Left ventricle myocardium inferior (tissue), 1 donor: ENCODE measurements around the gene BRF1. TPM values are rescaled to one million over a fixed set of nuclear protein-coding genes. Genes with fewer than 3 reads are reported as not detected.
A peak's percentile ranks its signal among the peaks of the same experiment; 100 is the strongest.

Experiments
- DNase-seq: peaks from one replicate; pipeline ENCODE4 v3.0.0-alpha.2; 2020
- H3K27ac ChIP-seq: fragments of 200-600 bp; replicated peaks from 2 replicates; pipeline ENCODE4 v1.8.0; 2021
- H3K27me3 ChIP-seq: fragments of 200-600 bp; 2 replicates; pipeline ENCODE4 v1.8.0; 2021; ENCODE audit warnings: low read depth
- H3K36me3 ChIP-seq: fragments of 200-600 bp; 2 replicates; pipeline ENCODE4 v1.8.0; 2021
- H3K4me1 ChIP-seq: fragments of 200-600 bp; 2 replicates; pipeline ENCODE4 v1.8.0; 2021
- H3K4me3 ChIP-seq: fragments of 200-600 bp; 2 replicates; pipeline ENCODE4 v1.8.0; 2021; ENCODE audit warnings: mild to moderate bottlenecking, moderate library complexity
- H3K9me3 ChIP-seq: fragments of 200-600 bp; replicated peaks from 2 replicates; pipeline ENCODE4 v1.8.0; 2021
- intact Hi-C: fragments of 100-400 bp; cut with micrococcal nuclease; formaldehyde crosslinking; loops from one replicate; pipeline ENCODE4 v1.11.0; 2022
- total RNA-seq: library from RNA; stranded (reverse); fragmentation: NEBNext Ultra II Directional; extraction: Animal tissue kit (Norgen Biotek cat#: 25700); gene quantifications from one replicate; pipeline ENCODE4 v1.2.1, GENCODE V29; 2021
- TF ChIP-seq, protein P1 (sequence below): fragments of 200-600 bp; IDR thresholded peaks from 2 replicates; pipeline ENCODE4 v1.8.0; 2021; ENCODE audit warnings: antibody characterized with exemption, mild to moderate bottlenecking, borderline replicate concordance
- donor health status: DM: no; HTN: yes; CAD: no; lungs with severe emphysema.

Gene BRF1
- total RNA-seq, 1 donor from 2014 or later: 19.8 TPM

- TF ChIP-seq, protein P1, sequence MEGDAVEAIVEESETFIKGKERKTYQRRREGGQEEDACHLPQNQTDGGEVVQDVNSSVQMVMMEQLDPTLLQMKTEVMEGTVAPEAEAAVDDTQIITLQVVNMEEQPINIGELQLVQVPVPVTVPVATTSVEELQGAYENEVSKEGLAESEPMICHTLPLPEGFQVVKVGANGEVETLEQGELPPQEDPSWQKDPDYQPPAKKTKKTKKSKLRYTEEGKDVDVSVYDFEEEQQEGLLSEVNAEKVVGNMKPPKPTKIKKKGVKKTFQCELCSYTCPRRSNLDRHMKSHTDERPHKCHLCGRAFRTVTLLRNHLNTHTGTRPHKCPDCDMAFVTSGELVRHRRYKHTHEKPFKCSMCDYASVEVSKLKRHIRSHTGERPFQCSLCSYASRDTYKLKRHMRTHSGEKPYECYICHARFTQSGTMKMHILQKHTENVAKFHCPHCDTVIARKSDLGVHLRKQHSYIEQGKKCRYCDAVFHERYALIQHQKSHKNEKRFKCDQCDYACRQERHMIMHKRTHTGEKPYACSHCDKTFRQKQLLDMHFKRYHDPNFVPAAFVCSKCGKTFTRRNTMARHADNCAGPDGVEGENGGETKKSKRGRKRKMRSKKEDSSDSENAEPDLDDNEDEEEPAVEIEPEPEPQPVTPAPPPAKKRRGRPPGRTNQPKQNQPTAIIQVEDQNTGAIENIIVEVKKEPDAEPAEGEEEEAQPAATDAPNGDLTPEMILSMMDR: no peak
- Histone ChIP-seq H3K27me3 (no peaks in the 10 kb centered on the region), H3K4me3 (no peak overlapping the region), H3K9me3 (no peaks in the 10 kb centered on the region), H3K27ac (no peak overlapping the region), H3K36me3 (peaks cover 71% of the 10 kb centered on the region), H3K4me1 (peaks cover 19% of the 10 kb centered on the region)
- no peak for DNase-seq
- intact Hi-C loops: no loop called here
Measured at GRCh38 chr14:105223770-105224544, 76.8 kb downstream of the BRF1 start.

GRCh38 chr14:105223260-105223659, 77.5 kb downstream of the BRF1 start:
- Histone ChIP-seq H3K27ac (no peak overlapping the region), H3K4me1 (peaks cover 19% of the 10 kb centered on the region), H3K4me3 (no peak overlapping the region), H3K9me3 (no peaks in the 10 kb centered on the region), H3K36me3 (peaks cover 78% of the 10 kb centered on the region), H3K27me3 (no peaks in the 10 kb centered on the region)
- no peak for DNase-seq
- TF ChIP-seq, protein P1: no peak
- intact Hi-C loops: no loop called here

GRCh38 chr14:105221598-105222178, 79.1 kb downstream of the BRF1 start:
- H3K27ac ChIP-seq: peak overlapping the region; percentile 84
- peaks cover 19% of the 10 kb centered on the region for H3K4me1 ChIP-seq
- H3K4me3 ChIP-seq: no peak overlapping the region
- no peaks in the 10 kb centered on the region for H3K27me3 ChIP-seq
- no peaks in the 10 kb centered on the region for H3K9me3 ChIP-seq
- H3K36me3 ChIP-seq: peaks cover 93% of the 10 kb centered on the region
- TF ChIP-seq, protein P1: no peak
- intact Hi-C loops: no loop called here
- DNase-seq: no peak

- intact Hi-C loops: no loop called here
- Histone ChIP-seq H3K27ac (peak overlapping the region; percentile 84), H3K4me3 (no peak overlapping the region), H3K9me3 (no peaks in the 10 kb centered on the region), H3K27me3 (no peaks in the 10 kb centered on the region), H3K4me1 (peaks cover 24% of the 10 kb centered on the region), H3K36me3 (peaks cover 93% of the 10 kb centered on the region)
- DNase-seq: peak; percentile 61
- TF ChIP-seq, protein P1: no peak
Measured at GRCh38 chr14:105220699-105221597, 79.9 kb downstream of the BRF1 start.

DNA sequence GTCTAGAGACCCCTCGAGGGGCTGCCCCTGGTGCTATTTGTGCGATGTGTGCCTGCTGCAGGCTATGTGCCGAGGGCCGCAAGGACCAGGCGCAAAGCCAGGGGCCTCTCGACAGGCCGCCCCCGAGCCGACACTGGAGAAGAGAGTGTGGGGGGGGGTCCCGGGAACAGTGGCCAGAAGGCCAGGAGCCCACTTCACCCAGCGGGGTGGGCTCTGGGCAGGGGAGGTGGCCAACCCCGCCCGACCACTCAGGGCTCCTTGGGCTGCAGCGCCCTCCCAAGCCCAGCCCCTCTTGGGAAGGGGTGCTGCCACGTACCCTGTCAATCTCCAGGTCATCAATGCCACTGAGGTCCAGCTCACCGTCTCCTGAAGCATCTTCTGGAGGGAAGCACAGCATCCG, 81.0 kb downstream of the BRF1 start:
- peaks cover 24% of the 10 kb centered on the region for H3K4me1 ChIP-seq
- peaks cover 81% of the 10 kb centered on the region for H3K36me3 ChIP-seq
- H3K27me3 ChIP-seq: no peaks in the 10 kb centered on the region
- H3K27ac ChIP-seq: peak overlapping the region; percentile 84
- intact Hi-C loops: no loop called here
- no peak for DNase-seq
- TF ChIP-seq, protein P1: no peak
- no peaks in the 10 kb centered on the region for H3K9me3 ChIP-seq
- H3K4me3 ChIP-seq: no peak overlapping the region
